Thoracic aorta (tissue), 2 donors: ENCODE data around the gene CDO1. TPM values are rescaled to one million over a fixed set of nuclear protein-coding genes. Genes with fewer than 3 reads are reported as not detected.

Experiments used
- ATAC-seq: fragments of 150-250 bp; one replicate; pipeline ENCODE4 v1.8.0; 2017; ENCODE audit warnings: low read depth; ENCODE audit not compliant: insufficient number of reproducible peaks, low FRiP score
- DNase-seq: peaks from one replicate; pipeline ENCODE4 v3.0.0-alpha.2; 2020; ENCODE audit warnings: low spot score
- H3K27ac ChIP-seq, 2 donors: fragments of 200-600 bp; sonication (generic); 1 replicate in 1 of 2; 2 replicates in 1 of 2; pipeline ENCODE4 v1.5.1; 2016; ENCODE audit warnings: mild to moderate bottlenecking in 2 of 2, moderate library complexity in 2 of 2
- H3K27me3 ChIP-seq: fragments of 200-600 bp; sonication (generic); replicated peaks from 2 replicates; pipeline ENCODE4 v1.6.0; 2016; ENCODE audit warnings: mild to moderate bottlenecking; ENCODE audit not compliant: insufficient read depth
- H3K36me3 ChIP-seq: fragments of 200-600 bp; sonication (generic); one replicate; pipeline ENCODE4 v1.5.1; 2016
- H3K4me1 ChIP-seq, 2 donors: fragments of 200-600 bp; sonication (generic); 1 replicate in 1 of 2; 2 replicates in 1 of 2; pipeline versions ENCODE4 v1.5.1 to v1.6.0; 2016; ENCODE audit warnings: low read depth in 2 of 2, mild to moderate bottlenecking in 1 of 2; ENCODE audit not compliant: control insufficient read depth in 1 of 2
- H3K4me3 ChIP-seq: fragments of 200-600 bp; sonication (generic); 2 replicates; pipeline ENCODE4 v1.5.1; 2016; ENCODE audit warnings: mild to moderate bottlenecking
- H3K9me3 ChIP-seq: fragments of 200-600 bp; sonication (generic); 2 replicates; pipeline ENCODE4 v1.5.1; 2016
- total RNA-seq, 2 donors: library from RNA; depleted of rRNA; stranded (reverse); fragments of >200 nt; gene quantifications; one replicate each; pipeline versions ENCODE4 v1.1.0 to v1.2.3, GENCODE V29; 2016
- TF ChIP-seq, protein P1 (sequence below): fragments of 200-600 bp; sonication (generic); IDR thresholded peaks from one replicate; pipeline ENCODE4 v1.5.1; 2019; ENCODE audit warnings: antibody characterized with exemption

Gene CDO1
- total RNA-seq, 2 donors from 2014 or later: 70.7 to 132 TPM

DNA sequence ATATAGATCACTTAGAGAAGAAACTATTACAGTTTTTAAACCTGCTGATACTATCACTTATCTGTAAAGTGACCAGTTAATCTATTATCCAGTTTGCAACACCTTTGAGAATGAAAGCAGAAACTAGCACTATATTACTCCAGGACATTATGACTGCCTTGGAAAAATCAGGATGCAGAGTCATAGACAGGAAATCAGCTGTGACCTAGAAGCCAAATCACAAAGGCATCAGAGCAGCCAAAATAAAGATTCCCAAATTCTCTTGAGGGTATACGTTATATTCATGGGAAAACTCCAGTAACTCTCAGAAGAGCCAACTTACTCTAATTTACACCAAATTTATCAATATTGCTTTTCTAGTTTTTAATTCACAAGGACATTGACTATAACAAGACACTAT, 49.9 kb downstream of the CDO1 start:
- Histone ChIP-seq H3K27me3 (no peaks in the 10 kb centered on the region), H3K36me3 (no peaks in the 10 kb centered on the region), H3K9me3 (no peaks in the 10 kb centered on the region), H3K4me1 (no peaks in the 10 kb centered on the region), H3K27ac (no peak overlapping the region), H3K4me3 (no peak overlapping the region)
- ATAC-seq (no peak), DNase-seq (no peak)
- TF ChIP-seq, protein P1, sequence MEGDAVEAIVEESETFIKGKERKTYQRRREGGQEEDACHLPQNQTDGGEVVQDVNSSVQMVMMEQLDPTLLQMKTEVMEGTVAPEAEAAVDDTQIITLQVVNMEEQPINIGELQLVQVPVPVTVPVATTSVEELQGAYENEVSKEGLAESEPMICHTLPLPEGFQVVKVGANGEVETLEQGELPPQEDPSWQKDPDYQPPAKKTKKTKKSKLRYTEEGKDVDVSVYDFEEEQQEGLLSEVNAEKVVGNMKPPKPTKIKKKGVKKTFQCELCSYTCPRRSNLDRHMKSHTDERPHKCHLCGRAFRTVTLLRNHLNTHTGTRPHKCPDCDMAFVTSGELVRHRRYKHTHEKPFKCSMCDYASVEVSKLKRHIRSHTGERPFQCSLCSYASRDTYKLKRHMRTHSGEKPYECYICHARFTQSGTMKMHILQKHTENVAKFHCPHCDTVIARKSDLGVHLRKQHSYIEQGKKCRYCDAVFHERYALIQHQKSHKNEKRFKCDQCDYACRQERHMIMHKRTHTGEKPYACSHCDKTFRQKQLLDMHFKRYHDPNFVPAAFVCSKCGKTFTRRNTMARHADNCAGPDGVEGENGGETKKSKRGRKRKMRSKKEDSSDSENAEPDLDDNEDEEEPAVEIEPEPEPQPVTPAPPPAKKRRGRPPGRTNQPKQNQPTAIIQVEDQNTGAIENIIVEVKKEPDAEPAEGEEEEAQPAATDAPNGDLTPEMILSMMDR: no peak

GRCh38 chr5:115758356-115758755, 58.1 kb downstream of the CDO1 start:
- H3K4me1 ChIP-seq: no peaks in the 10 kb centered on the region
- no peak overlapping the region for H3K27ac ChIP-seq
- ATAC-seq (no peak), DNase-seq (no peak)
- H3K9me3 ChIP-seq: no peaks in the 10 kb centered on the region
- H3K27me3 ChIP-seq: no peaks in the 10 kb centered on the region
- H3K36me3 ChIP-seq: no peaks in the 10 kb centered on the region
- no peak overlapping the region for H3K4me3 ChIP-seq
- TF ChIP-seq, protein P1: no peak

GRCh38 chr5:115755675-115756074, 60.8 kb downstream of the CDO1 start:
- no peaks in the 10 kb centered on the region for H3K4me1 ChIP-seq
- DNase-seq (no peak), ATAC-seq (no peak)
- no peak overlapping the region for H3K27ac ChIP-seq
- H3K27me3 ChIP-seq: no peaks in the 10 kb centered on the region
- no peaks in the 10 kb centered on the region for H3K9me3 ChIP-seq
- H3K4me3 ChIP-seq: no peak overlapping the region
- TF ChIP-seq, protein P1: no peak
- H3K36me3 ChIP-seq: no peaks in the 10 kb centered on the region

Other genes starting within 250 kb of the CDO1 start
- 1 to 10 TPM; 1.6 to 5.7 TPM for gene TICAM2, start 214.2 kb downstream of the CDO1 start, total RNA-seq
- gene TMED7, start 190.6 kb downstream of the CDO1 start, total RNA-seq: 100 to 1,000 TPM; 131 to 132 TPM
- 10 to 100 TPM; 32.6 to 89.8 TPM for gene ATG12, start 24.9 kb upstream of the CDO1 start, total RNA-seq
- 10 to 100 TPM; 54.7 to 83.7 TPM for gene AP3S1, start 25.3 kb upstream of the CDO1 start, total RNA-seq
- 1 to 10 TPM in 1 of 2 donors, under 1 TPM in 1; 0.92 to 2.3 TPM for gene LVRN, start 145.8 kb upstream of the CDO1 start, total RNA-seq
- gene ARL14EPL, start 215.8 kb upstream of the CDO1 start, total RNA-seq: 1 to 10 TPM in 1 of 2 donors, not detected in 1; 1.7 TPM